Upper lobe of left lung (tissue), 4 donors: Measurements from ENCODE around the gene ERICH4.
A peak's percentile ranks its signal among the peaks of the same experiment; 100 is the strongest.

Experiments
- CTCF ChIP-seq, 6 experiments: fragments of 450-650 bp in 4 of 6; fragments of 200-600 bp in 2 of 6; sonication (generic) in 2 of 6; IDR thresholded peaks; one replicate each; pipeline ENCODE4 v1.5.1; 2016 to 2019; ENCODE audit warnings: antibody characterized with exemption in 6 of 6
- POLR2A ChIP-seq, 4 donors: fragments of 450-650 bp; IDR thresholded peaks; one replicate each; pipeline ENCODE4 v1.5.1; 2016 to 2017; ENCODE audit warnings: antibody characterized with exemption in 4 of 4, mild to moderate bottlenecking in 2 of 4
- POLR2AphosphoS5 ChIP-seq, 2 donors: sonication (generic); formaldehyde crosslinking; IDR thresholded peaks; one replicate each; pipeline ENCODE4 v1.5.1; 2017; ENCODE audit warnings: antibody characterized with exemption in 2 of 2

DNA sequence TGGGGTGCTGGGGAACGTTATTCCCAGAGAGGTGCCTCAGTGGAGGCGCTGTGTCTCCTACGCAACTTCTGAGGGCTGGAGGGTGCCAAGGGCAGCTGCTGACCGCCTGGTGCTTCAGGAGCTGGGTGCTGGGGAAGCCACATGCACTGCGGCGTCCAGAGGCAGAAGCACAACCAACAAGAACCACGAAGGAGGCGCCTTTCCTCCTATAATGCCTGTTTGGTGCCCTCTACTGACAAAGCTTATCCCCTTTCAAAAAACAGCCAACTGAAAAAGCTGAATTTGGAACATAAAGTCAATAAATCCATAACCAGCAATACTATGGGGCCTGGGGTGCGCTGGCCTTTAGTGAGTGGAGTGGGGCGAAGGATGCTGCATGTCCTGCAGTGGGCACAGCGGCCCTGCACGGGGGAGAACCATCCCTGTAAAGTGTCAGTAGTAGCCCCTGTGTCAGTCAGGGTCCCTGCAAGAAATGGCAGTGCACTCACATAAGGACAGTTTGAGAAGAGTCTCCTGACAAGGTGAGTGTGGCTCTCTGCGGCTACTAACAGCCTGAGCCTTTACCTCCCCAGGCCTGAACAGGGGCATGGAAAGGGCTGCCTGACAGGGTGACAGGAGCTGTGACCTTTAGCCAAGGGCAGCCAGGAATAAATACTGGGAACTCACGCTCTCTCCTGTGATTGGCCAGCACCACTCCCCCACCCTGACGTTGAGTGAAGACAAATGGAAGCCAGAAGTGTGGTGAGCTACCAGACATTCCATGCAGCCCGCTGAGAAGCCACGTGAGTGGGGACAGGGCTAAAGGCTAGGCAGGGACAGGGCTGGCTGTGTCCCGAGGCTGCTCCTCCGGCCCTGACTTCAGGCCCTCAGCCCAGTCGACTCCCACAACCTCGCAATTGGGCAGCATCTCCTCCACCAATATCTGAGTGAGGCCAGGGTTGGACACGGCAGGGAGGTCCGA lies 11.2 kb upstream of the ERICH4 start:
- TF ChIP-seq POLR2A (IDR thresholded peaks at IDR 0.05) = no peak
- no peak for TF ChIP-seq POLR2AphosphoS5 (IDR thresholded peaks at IDR 0.05)
- peak in 2 of 6 experiments; percentile 7 to 39 for TF ChIP-seq CTCF (IDR thresholded peaks at IDR 0.05)
